ENCODE data around the gene SCT.

Gene SCT

GRCh38 chr11:587546-587945 is 39.4 kb downstream of the SCT start:
- peak overlapping the region; percentile 82 for H3K27ac ChIP-seq
- H3K36me3 ChIP-seq (replicated peaks), result peaks cover 52% of the 10 kb centered on the region
- H3K27me3 ChIP-seq (replicated peaks), result no peaks in the 10 kb centered on the region
- DNase-seq, result no peak
- H3K4me3 ChIP-seq (ENCODE audit: low read depth, low read length), result no peak overlapping the region
- TF ChIP-seq CTCF (IDR thresholded peaks at IDR 0.05; ENCODE audit: low read depth, low read length, missing control alignments), result no peak
- in situ Hi-C loops (cut with HindIII; ENCODE audit: low pct_ligation_motif_present, low sequenced_read_pairs), result no loop called here

GRCh38 chr11:586376-587316 is 40.3 kb downstream of the SCT start:
- H3K36me3 ChIP-seq (replicated peaks), result peaks cover 55% of the 10 kb centered on the region
- DNase-seq, result no peak
- in situ Hi-C loops (cut with HindIII; ENCODE audit: low pct_ligation_motif_present, low sequenced_read_pairs), result no loop called here
- H3K27me3 ChIP-seq (replicated peaks), result no peaks in the 10 kb centered on the region
- H3K4me3 ChIP-seq (ENCODE audit: low read depth, low read length), result no peak overlapping the region
- H3K27ac ChIP-seq, result no peak overlapping the region
- TF ChIP-seq CTCF (IDR thresholded peaks at IDR 0.05; ENCODE audit: low read depth, low read length, missing control alignments), result no peak

- no peak overlapping the region for H3K4me3 ChIP-seq (ENCODE audit: low read depth, low read length)
- in situ Hi-C loops (cut with HindIII; ENCODE audit: low pct_ligation_motif_present, low sequenced_read_pairs), result no loop called here
- peaks cover 41% of the 10 kb centered on the region for H3K36me3 ChIP-seq (replicated peaks)
- no peaks in the 10 kb centered on the region for H3K27me3 ChIP-seq (replicated peaks)
- no peak overlapping the region for H3K27ac ChIP-seq
- DNase-seq, result no peak
- no peak for TF ChIP-seq CTCF (IDR thresholded peaks at IDR 0.05; ENCODE audit: low read depth, low read length, missing control alignments)
Observed at GRCh38 chr11:584287-584686, 42.7 kb downstream of the SCT start.

GRCh38 chr11:581752-582151 is 45.2 kb downstream of the SCT start:
- Histone ChIP-seq H3K27me3 (replicated peaks) (no peaks in the 10 kb centered on the region), H3K36me3 (replicated peaks) (peaks cover 27% of the 10 kb centered on the region), H3K4me3 (ENCODE audit: low read depth, low read length) (no peak overlapping the region), H3K27ac (no peak overlapping the region)
- DNase-seq, result no peak
- no peak for TF ChIP-seq CTCF (IDR thresholded peaks at IDR 0.05; ENCODE audit: low read depth, low read length, missing control alignments)
- in situ Hi-C loops (cut with HindIII; ENCODE audit: low pct_ligation_motif_present, low sequenced_read_pairs), result no loop called here

- Histone ChIP-seq H3K36me3 (replicated peaks) (peaks cover 23% of the 10 kb centered on the region), H3K27ac (no peak overlapping the region), H3K27me3 (replicated peaks) (no peaks in the 10 kb centered on the region), H3K4me3 (ENCODE audit: low read depth, low read length) (no peak overlapping the region)
- TF ChIP-seq CTCF (IDR thresholded peaks at IDR 0.05; ENCODE audit: low read depth, low read length, missing control alignments), result no peak
- no peak for DNase-seq
- in situ Hi-C loops (cut with HindIII; ENCODE audit: low pct_ligation_motif_present, low sequenced_read_pairs), result no loop called here
Observed at GRCh38 chr11:581342-581741, 45.6 kb downstream of the SCT start.
